Activated naive CD8-positive, alpha-beta T cell treated with anti-CD3 and anti-CD28 coated beads, Interleukin-2, amount 50 U/mL, for 24 hours (primary cell): ENCODE data around the gene BRPF1.

Experiments
- ATAC-seq: fragments of 150-1000 bp; cut with Tn5 transposase; one replicate; pipeline ENCODE4 v1.10.0; 2021
- DNase-seq: peaks from one replicate; pipeline ENCODE4 v3.0.0; 2021
- H3K27ac Mint-ChIP-seq: one replicate; pipeline ENCODE4 v1.8.0; 2021; ENCODE audit warnings: mild to moderate bottlenecking, mixed read lengths
- H3K27me3 Mint-ChIP-seq: one replicate; pipeline ENCODE4 v1.8.0; 2021; ENCODE audit warnings: mixed read lengths
- H3K36me3 Mint-ChIP-seq: one replicate; pipeline ENCODE4 v1.8.0; 2021; ENCODE audit warnings: low read depth, mixed read lengths
- H3K4me1 Mint-ChIP-seq: one replicate; pipeline ENCODE4 v1.8.0; 2021; ENCODE audit warnings: mixed read lengths
- H3K4me3 Mint-ChIP-seq: one replicate; pipeline ENCODE4 v1.8.0; 2021; ENCODE audit warnings: mild to moderate bottlenecking, moderate library complexity, mixed read lengths
- H3K9me3 Mint-ChIP-seq: one replicate; pipeline ENCODE4 v1.8.0; 2021; ENCODE audit warnings: mixed read lengths

Gene BRPF1

DNA sequence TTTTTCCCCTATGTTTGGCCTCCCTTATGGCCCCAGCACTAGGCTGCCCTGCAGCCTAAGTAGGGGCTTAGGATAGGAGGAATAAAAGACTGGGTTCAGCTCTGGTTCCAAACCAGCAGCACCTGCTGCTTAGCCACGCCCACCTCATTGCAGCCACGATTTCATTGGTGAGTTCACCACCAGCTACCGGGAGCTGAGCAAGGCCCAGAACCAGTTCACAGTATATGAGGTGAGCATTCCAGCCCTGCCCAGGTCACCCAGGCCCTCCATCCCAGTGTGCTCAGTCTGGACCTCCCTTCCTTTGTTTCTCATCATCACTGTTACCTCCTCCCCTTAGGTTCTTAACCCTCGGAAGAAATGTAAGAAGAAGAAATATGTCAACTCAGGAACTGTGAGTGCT is 16.4 kb upstream of the BRPF1 start:
- no peak for DNase-seq
- Mint-ChIP-seq H3K27me3 (peaks cover 2% of the 10 kb centered on the region), H3K4me1 (no peaks in the 10 kb centered on the region), H3K4me3 (no peak overlapping the region), H3K27ac (no peak overlapping the region), H3K9me3 (no peaks in the 10 kb centered on the region), H3K36me3 (no peaks in the 10 kb centered on the region)
- no peak for ATAC-seq

DNA sequence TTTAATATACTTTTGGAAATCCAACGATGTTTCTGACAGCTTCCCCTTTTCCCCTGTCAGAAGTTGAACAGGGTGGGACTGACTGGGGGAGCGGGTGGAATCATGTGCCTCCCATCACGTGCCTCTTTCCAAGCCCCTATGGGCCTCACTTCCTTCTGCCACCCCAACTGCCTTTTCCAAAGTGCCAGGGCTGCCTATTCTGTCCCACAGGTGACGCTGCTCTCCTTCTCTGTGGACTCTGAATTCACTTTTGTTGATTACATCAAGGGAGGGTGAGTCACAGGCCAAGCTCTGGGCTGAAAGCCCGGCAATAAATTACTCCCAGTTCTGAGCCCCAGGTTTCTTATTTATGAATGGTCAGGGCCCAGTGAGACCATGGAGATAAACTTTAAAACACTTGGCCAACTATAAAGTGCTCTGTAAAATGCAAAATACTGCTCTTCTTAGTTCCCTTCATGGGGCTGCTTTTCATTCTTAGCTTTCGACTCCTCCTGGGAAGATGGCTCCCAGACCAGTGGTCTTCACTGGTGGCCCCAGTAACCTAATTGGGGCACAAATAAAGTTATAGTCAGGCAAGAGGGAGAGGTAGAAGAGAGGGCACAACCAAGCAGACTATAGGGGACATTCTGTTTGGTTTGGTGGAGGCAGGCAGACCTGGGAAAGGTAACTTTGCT is 15.6 kb upstream of the BRPF1 start:
- Mint-ChIP-seq H3K4me1 (no peaks in the 10 kb centered on the region), H3K9me3 (no peaks in the 10 kb centered on the region), H3K36me3 (no peaks in the 10 kb centered on the region), H3K27me3 (peaks cover 2% of the 10 kb centered on the region), H3K27ac (no peak overlapping the region), H3K4me3 (no peak overlapping the region)
- DNase-seq (peak; percentile 48), ATAC-seq (peak; percentile 94)

DNA sequence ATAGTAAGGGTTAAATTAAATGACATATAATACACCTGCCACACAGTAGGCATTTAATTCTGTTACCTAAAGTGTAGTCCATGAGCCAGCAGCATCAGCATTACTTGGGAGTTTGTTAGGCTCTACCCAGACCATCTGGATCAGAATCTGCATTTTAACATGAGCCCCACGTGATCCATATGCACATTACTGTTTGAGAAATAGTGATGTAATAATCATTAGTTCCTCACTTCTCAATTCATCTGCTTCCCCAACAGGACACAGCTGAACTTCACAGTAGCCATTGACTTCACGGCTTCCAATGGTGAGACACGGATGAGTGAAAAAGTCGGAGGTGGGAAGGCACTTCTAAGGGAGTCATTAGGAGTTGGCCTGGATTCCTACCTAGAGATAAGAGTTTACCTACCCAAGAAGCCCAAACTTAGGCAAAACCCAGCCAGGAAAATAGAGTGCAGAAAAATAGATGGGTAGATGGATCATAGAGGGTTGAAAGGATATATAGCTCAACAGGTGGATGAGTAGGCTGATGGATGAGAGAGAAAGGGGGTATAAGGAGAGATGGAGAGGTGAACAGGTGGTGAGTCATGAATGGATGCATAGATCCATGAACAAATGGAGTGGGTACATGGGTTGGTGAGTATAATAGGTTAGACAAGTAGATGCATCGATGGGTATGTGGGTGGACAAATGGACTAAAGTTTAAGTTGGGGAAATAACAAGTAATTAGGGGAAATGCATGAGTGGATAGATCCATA is 14.6 kb upstream of the BRPF1 start:
- Mint-ChIP-seq H3K36me3 (no peaks in the 10 kb centered on the region), H3K27me3 (peaks cover 2% of the 10 kb centered on the region), H3K4me3 (no peak overlapping the region), H3K27ac (no peak overlapping the region), H3K4me1 (no peaks in the 10 kb centered on the region), H3K9me3 (no peaks in the 10 kb centered on the region)
- no peak for DNase-seq
- no peak for ATAC-seq

DNA sequence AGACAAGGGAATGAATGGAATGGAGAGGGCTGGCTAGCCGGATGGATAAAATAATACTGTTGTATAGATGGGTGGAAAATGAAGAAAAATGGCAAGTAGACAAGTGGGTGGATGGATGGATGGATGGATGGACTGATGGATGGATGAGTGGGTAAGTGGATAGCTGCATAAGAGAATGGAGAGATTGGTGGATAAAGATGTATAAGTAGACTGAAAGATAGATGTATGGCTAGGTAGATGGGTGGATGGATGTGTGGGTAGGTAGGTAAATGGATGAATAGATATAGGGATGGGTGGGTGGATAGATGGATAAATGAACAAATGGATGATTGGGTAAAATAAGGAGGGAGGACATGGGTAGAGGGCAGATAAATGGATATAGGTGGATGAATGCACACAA is 14.0 kb upstream of the BRPF1 start:
- H3K27me3 Mint-ChIP-seq: peaks cover 2% of the 10 kb centered on the region
- H3K4me1 Mint-ChIP-seq: no peaks in the 10 kb centered on the region
- H3K27ac Mint-ChIP-seq: no peak overlapping the region
- DNase-seq (no peak), ATAC-seq (no peak)
- no peaks in the 10 kb centered on the region for H3K36me3 Mint-ChIP-seq
- no peak overlapping the region for H3K4me3 Mint-ChIP-seq
- H3K9me3 Mint-ChIP-seq: no peaks in the 10 kb centered on the region

DNA sequence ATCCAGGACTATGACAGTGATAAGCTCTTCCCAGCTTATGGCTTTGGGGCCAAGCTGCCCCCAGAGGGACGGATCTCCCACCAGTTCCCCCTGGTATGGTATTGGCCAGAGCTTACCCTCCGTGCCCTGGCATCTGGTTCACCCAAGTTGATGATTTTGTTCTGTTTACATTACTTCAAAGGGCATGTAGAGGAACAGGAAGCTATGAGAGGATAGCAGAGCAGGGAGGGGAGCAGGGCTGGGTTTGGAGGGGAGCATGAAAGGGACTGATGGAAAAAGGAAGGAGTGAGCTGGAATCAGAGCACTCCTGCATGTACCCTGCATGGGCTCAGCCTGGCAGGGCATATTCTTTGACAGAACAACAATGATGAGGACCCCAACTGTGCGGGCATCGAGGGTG is 13.4 kb upstream of the BRPF1 start:
- H3K4me1 Mint-ChIP-seq: no peaks in the 10 kb centered on the region

DNA sequence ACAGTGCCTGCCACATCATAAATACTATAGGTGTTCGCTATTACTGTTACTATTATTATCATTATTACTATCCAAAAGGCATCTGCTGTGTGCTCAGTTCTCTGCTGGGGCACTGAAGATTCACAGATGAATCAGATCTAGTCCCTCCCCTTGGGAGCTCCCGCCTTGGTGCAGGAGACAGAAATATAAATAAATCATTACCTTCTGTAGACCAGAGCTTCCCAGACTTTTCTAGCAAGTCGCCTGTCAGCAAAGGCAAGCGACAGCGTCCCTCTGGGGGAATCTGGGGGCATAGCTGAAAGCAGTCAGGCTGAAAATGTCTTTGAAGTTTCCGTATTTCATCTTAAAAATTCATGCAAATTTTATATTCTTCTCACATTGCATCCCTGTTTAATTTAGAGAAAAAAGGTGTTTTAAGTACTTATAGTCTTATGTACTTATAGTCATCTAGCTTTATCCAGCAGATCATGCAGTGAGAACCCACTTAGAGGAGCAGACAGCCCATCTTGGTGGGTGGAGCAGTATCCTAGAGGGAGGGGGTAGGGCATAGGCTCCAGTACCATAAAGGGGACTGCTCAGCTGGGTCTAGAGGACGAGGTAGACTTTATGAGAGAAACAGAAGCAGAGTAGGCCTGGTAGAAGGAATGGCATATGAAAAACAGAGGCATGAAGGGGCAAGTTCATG is 10.4 kb upstream of the BRPF1 start:
- no peak for ATAC-seq
- no peaks in the 10 kb centered on the region for H3K9me3 Mint-ChIP-seq
- H3K4me1 Mint-ChIP-seq: no peaks in the 10 kb centered on the region
- no peaks in the 10 kb centered on the region for H3K27me3 Mint-ChIP-seq
- H3K27ac Mint-ChIP-seq: no peak overlapping the region
- no peak overlapping the region for H3K4me3 Mint-ChIP-seq
- H3K36me3 Mint-ChIP-seq: no peaks in the 10 kb centered on the region
- no peak for DNase-seq

More for the DNA sequence above, 13.4 kb upstream of the BRPF1 start:
- no peak overlapping the region for H3K27ac Mint-ChIP-seq
- no peak overlapping the region for H3K4me3 Mint-ChIP-seq
- H3K36me3 Mint-ChIP-seq: no peaks in the 10 kb centered on the region
- no peaks in the 10 kb centered on the region for H3K9me3 Mint-ChIP-seq
- DNase-seq: no peak
- ATAC-seq: no peak
- H3K27me3 Mint-ChIP-seq: peaks cover 2% of the 10 kb centered on the region

DNA sequence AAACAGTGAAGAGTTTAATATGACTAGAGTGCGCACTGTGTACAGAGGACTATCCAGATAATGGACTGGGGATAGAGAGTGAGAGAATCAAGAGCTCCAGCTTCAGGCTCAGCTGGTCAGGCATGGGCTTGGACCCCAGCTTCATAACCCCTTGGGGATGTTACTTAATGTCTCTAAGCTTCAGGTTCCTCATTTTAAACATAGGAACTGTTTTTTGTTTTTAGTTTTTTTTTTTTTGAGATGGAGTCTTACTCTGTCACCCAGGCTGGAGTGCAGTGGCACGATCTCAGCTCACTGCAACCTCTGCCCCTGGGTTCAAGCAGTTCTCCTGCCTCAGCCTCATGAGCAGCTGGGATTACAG is 9.9 kb upstream of the BRPF1 start:
- ATAC-seq (no peak), DNase-seq (no peak)
- Mint-ChIP-seq H3K4me3 (no peak overlapping the region), H3K4me1 (peaks cover 2% of the 10 kb centered on the region), H3K27ac (no peak overlapping the region), H3K9me3 (no peaks in the 10 kb centered on the region), H3K27me3 (no peaks in the 10 kb centered on the region), H3K36me3 (no peaks in the 10 kb centered on the region)

DNA sequence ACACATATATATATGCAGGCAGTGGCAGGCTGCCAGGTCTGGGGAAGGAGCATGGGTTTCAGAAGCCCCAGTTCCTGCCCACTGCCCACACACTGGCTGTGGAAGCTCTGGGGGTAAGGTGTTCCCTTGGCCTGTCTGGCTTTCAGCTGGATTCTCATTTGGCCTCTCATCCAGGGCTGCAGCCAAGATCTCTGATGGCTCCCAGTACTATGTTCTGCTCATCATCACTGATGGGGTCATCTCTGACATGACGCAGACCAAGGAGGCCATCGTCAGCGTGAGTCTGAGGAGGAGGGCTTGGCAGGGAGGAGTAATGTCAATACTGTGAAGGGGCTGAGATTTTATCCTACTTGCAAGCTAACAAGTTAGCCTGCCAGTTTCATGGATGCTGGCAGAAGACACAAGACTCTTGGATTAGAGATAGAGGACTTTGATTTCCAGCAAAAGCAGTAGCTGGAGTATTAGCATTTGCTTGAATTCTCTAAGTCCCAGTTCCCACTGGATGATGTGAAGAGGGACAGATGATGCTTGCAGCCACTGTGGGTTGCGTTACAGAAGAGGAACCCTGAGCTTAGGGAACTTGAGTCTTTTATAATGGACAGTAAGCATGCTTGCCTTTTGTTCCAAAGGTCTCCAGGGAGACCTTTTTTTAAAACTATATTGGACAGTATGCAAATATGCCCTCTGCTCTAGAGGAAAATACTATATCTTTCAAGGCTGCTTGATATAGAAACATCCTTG is 5.6 kb upstream of the BRPF1 start:
- DNase-seq: no peak
- Mint-ChIP-seq H3K36me3 (no peaks in the 10 kb centered on the region), H3K9me3 (no peaks in the 10 kb centered on the region), H3K4me1 (peaks cover 34% of the 10 kb centered on the region), H3K27me3 (no peaks in the 10 kb centered on the region), H3K27ac (no peak overlapping the region), H3K4me3 (no peak overlapping the region)
- no peak for ATAC-seq

DNA sequence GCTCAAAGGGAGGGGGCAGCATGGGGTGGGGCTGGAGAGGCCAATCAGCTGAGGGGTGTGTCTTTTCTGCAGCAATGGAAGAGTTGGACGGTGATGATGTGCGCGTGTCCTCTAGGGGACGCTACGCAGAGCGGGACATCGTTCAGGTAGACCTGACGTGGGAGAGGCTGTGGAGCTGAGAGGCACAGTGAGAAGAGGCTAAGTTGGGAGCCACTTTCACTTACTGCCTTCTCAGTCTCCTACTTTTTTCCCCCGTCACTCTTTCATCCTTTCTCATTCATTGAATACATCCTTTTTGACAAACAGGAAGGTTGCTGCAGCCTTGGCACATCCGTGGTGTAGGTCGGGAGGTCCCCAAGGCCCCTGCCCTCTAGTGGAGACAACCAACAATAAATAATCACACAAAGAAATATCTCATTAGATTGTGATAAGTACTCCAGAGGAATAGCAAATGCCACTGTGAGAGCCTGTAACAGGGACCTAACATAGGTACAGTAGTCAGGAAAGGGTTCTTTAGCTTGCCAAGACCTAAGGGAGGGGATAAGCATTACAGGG is 4.4 kb upstream of the BRPF1 start:
- Mint-ChIP-seq H3K27ac (peak overlapping the region; percentile 44), H3K4me1 (peaks cover 35% of the 10 kb centered on the region), H3K27me3 (no peaks in the 10 kb centered on the region), H3K9me3 (no peaks in the 10 kb centered on the region), H3K4me3 (peak overlapping the region; percentile 63), H3K36me3 (no peaks in the 10 kb centered on the region)
- ATAC-seq (peak; percentile 27), DNase-seq (peak; percentile 55)

DNA sequence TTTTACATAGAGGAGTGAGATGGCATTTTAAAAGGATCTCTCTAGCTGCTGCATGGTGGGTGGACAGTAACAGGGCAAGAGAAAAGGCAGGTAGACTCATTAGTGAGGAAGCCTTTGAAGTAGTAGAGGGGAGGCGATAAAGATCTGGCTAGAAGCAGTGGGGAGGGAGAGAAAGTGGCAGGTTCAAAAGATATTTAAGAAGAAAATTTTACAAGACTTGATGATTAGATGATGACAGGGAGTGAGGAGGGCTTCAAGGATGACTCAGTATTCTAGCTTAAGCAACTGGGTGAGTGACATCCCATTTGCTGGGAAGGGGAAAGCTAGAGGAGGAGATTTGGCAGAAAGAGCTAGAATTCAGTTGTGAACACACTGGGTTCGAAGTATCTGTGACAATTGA is 3.8 kb upstream of the BRPF1 start:
- Mint-ChIP-seq H3K4me1 (peaks cover 40% of the 10 kb centered on the region), H3K36me3 (no peaks in the 10 kb centered on the region), H3K4me3 (no peak overlapping the region), H3K27me3 (no peaks in the 10 kb centered on the region), H3K27ac (peak overlapping the region; percentile 3), H3K9me3 (no peaks in the 10 kb centered on the region)
- DNase-seq (no peak), ATAC-seq (no peak)

DNA sequence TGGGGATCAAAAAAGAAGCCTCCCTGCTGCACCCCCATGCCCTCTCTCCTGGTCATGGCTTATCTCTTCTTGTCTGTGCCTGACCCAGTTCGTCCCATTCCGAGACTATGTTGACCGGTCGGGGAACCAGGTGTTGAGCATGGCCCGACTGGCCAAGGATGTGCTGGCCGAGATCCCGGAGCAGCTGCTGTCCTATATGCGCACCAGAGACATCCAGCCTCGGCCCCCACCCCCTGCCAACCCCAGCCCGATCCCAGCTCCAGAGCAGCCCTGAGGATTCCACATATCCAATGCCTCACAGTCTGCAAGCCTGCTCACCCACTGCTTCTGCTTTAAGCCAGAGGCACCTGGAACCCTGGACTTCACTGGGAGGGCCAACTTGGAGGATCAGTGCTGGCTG is 2.1 kb upstream of the BRPF1 start:
- Mint-ChIP-seq H3K36me3 (peaks cover 3% of the 10 kb centered on the region), H3K4me1 (peaks cover 56% of the 10 kb centered on the region), H3K4me3 (no peak overlapping the region), H3K27me3 (no peaks in the 10 kb centered on the region), H3K27ac (no peak overlapping the region), H3K9me3 (no peaks in the 10 kb centered on the region)
- no peak for ATAC-seq
- no peak for DNase-seq

DNA sequence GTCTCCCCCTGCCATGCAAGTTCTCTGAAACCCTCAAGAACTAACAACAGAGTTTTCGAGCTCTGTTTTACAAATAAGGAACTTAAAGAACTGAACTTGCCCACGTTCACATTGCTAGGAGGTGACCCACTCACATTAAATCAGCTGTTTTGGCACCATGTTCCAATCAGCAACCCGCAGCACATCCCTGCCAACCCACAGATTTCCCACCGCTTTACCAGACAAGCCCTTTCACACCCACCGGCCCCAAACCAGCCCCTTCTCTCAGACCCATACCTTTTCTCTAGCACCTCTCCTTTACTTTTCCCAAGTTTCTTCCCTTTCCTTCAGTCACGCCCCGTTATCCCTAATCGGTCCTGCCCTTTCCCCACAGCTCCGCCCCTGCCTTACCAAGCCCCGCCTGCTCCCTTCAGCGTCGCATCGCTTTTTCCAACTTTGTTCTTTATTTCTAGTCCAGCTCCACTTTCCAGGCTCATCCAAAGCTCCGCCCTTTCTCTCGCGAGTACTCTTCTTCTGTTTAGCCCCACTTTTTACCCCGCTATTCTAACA is 804 bp upstream of the BRPF1 start:
- Mint-ChIP-seq H3K4me1 (peaks cover 68% of the 10 kb centered on the region), H3K9me3 (no peaks in the 10 kb centered on the region), H3K36me3 (peaks cover 14% of the 10 kb centered on the region), H3K4me3 (peak overlapping the region; percentile 89), H3K27ac (peak overlapping the region; percentile 94), H3K27me3 (no peaks in the 10 kb centered on the region)
- ATAC-seq: peak; percentile 29
- DNase-seq: no peak

DNA sequence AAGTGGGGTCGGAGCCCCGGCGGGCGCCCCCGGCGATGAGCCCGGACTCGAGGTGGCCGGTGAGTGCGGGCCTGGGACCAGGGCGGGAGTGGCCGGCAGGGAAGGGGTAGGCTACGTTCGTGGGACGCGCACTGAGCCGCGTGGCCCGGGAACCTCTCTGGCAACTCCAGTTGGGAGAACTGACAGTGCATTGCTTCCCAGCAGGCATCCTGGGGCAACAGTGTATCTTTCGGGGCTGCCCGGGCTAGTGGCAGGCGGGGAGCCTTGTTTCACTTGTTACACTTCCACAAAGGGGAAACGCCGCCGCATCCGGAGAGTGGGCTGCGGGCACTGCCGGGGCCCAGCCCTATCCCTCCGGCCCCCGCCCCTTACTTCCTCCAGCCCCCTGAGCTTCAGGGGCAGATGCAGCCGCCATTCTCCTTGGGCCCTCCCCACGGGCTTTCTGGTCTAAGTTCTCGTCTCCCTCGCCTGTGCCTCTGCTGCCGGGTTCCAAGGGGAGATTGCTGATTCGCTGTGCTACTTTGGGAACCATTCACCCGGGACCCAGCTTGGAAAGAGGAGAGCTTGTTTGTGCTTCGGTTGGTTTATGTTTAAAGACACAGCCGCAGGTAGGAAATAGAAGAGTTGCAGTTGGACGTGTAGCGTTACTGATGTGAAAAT is 675 bp downstream of the BRPF1 start:
- Mint-ChIP-seq H3K4me3 (peak overlapping the region; percentile 89), H3K27me3 (no peaks in the 10 kb centered on the region), H3K4me1 (peaks cover 72% of the 10 kb centered on the region), H3K27ac (peak overlapping the region; percentile 76), H3K36me3 (peaks cover 23% of the 10 kb centered on the region), H3K9me3 (no peaks in the 10 kb centered on the region)
- DNase-seq (peak; percentile 58), ATAC-seq (no peak)

DNA sequence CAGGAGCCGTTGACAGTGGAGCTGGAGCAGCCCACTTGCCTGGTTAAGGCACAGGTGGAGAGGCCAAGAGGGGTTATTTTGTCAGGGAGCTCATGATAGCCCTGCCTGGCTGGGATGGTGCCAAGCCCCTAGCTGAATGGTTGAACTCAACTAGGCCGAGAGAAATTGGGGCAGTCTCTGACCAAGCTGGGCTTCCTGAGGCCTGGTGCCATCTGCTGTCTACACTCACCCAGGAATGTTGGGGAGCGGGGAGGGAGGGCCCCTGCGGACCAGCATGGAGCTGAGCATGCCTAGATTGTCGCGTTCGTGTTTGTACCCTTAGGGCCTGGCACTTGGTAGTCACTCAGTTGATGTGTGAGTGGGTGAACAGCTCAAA is 1.2 kb downstream of the BRPF1 start:
- H3K36me3 Mint-ChIP-seq: peaks cover 23% of the 10 kb centered on the region
- H3K9me3 Mint-ChIP-seq: no peaks in the 10 kb centered on the region
- ATAC-seq (no peak), DNase-seq (no peak)
- H3K27ac Mint-ChIP-seq: peak overlapping the region; percentile 76
- H3K4me1 Mint-ChIP-seq: peaks cover 67% of the 10 kb centered on the region
- H3K4me3 Mint-ChIP-seq: peak overlapping the region; percentile 89
- no peaks in the 10 kb centered on the region for H3K27me3 Mint-ChIP-seq
